Transverse colon (tissue), 4 donors: ENCODE measurements around the gene SCAI. TPM values are rescaled to one million over a fixed set of nuclear protein-coding genes. Genes with fewer than 3 reads are reported as not detected.

Experiments used
- DNase-seq: peaks from one replicate; pipeline ENCODE4 v3.0.0-alpha.2; 2019
- H3K27ac ChIP-seq, 4 donors: fragments of 200-600 bp; sonication (generic); 2 replicates each; pipeline ENCODE4 v1.5.1; 2016 to 2018; ENCODE audit warnings: inconsistent platforms in 4 of 4
- H3K27me3 ChIP-seq: fragments of 200-600 bp; sonication (generic); 2 replicates; pipeline ENCODE4 v1.5.1; 2017; ENCODE audit warnings: inconsistent platforms
- H3K36me3 ChIP-seq, 4 donors: fragments of 200-600 bp; sonication (generic); 2 replicates each; pipeline ENCODE4 v1.5.1; 2017 to 2019; ENCODE audit warnings: inconsistent platforms in 4 of 4
- H3K4me1 ChIP-seq, 4 donors: fragments of 200-600 bp; sonication (generic); 2 replicates each; pipeline ENCODE4 v1.5.1; 2017 to 2020; ENCODE audit warnings: inconsistent platforms in 4 of 4
- H3K4me3 ChIP-seq, 4 donors: fragments of 200-600 bp; sonication (generic); 1 replicate in 1 of 4; 2 replicates in 3 of 4; pipeline versions ENCODE4 v1.5.1 to v1.6.1; 2017 to 2019; ENCODE audit warnings: inconsistent platforms in 4 of 4
- H3K9me3 ChIP-seq, 2 donors: fragments of 200-600 bp; sonication (generic); 2 replicates each; pipeline ENCODE4 v1.5.1; 2017 to 2019; ENCODE audit warnings: inconsistent platforms in 2 of 2
- CTCF ChIP-seq, 5 experiments: fragments of 200-600 bp in 3 of 5; fragments of 450-650 bp in 2 of 5; sonication (generic) in 3 of 5; IDR thresholded peaks; 1 replicate in 2 of 5; 2 replicates in 3 of 5; pipeline ENCODE4 v1.5.1; 2016 to 2017; ENCODE audit warnings: antibody characterized with exemption in 5 of 5, inconsistent platforms in 3 of 5, mild to moderate bottlenecking in 2 of 5, moderate library complexity in 1 of 5
- EP300 ChIP-seq: sonication (generic); formaldehyde crosslinking; IDR thresholded peaks from one replicate; pipeline ENCODE4 v1.6.1; 2017; ENCODE audit warnings: antibody characterized with exemption, low read depth
- POLR2A ChIP-seq: fragments of 450-650 bp; IDR thresholded peaks from one replicate; pipeline ENCODE4 v1.6.1; 2016; ENCODE audit warnings: antibody characterized with exemption, mild to moderate bottlenecking, moderate library complexity
- POLR2AphosphoS5 ChIP-seq, 3 donors: sonication (generic); formaldehyde crosslinking; IDR thresholded peaks; one replicate each; pipeline ENCODE4 v1.6.1; 2016; ENCODE audit warnings: antibody characterized with exemption in 3 of 3
- WGBS, 2 donors: methylation state at CpG; one replicate each; pipeline ENCODE4 v1.1.5; 2018; ENCODE audit warnings: low coverage in 1 of 2; 5-methylcytosine and 5-hydroxymethylcytosine counted together
- in situ Hi-C, 4 donors: fragments of 200-750 bp; cut with MboI; loops; one replicate each; pipeline versions ENCODE4 v1.15.0 to v1.15.1; 2017; ENCODE audit warnings: low sequenced_read_pairs in 3 of 4, low pct_ligation_motif_present in 1 of 4, low pct_unique_long_range_greater_than_20kb in 1 of 4
- intact Hi-C: fragments of 100-400 bp; cut with DNase I; formaldehyde crosslinking; loops from one replicate; pipeline ENCODE4 v1.15.1; 2023; ENCODE audit warnings: low total_unique reads
- total RNA-seq, 4 donors: library from RNA; depleted of rRNA; stranded (reverse); fragments of >200 nt; gene quantifications; one replicate each; pipeline ENCODE4 v1.1.0, GENCODE V29; 2016

The SCAI gene
- total RNA-seq, 4 donors from 2014 or later, result 10.4 to 38.6 (median 13.2) TPM

- no peaks in the 10 kb centered on the region for H3K9me3 ChIP-seq
- intact Hi-C loops (no loop called here), in situ Hi-C loops (loop anchor here (10.0 to 25.0 kb wide), 6 partner anchors 181 to 371 kb away; partner anchors contain the start of genes OLFML2A (in 3 of the 4), GOLGA1 (in 2 of the 4) and NR6A1 (in 1 of the 4))
- TF ChIP-seq POLR2AphosphoS5 (IDR thresholded peaks at IDR 0.05) (no peak), EP300 (no peak)
- no peaks in the 10 kb centered on the region for H3K27me3 ChIP-seq
- H3K4me1 ChIP-seq, result peaks cover 0 to 22% (median 12%) of the 10 kb centered on the region in 4 donors
- peaks cover 0 to 13% (median 0%) of the 10 kb centered on the region in 4 donors for H3K36me3 ChIP-seq
- 78 to 85% methylated on average over 4 of the region's 4 CpGs for WGBS, 2 donors
- no peak for DNase-seq
- no peak overlapping the region for H3K27ac ChIP-seq
- no peak overlapping the region for H3K4me3 ChIP-seq
Measured at GRCh38 chr9:125145425-125145824, 2.1 kb upstream of the SCAI start.

- H3K9me3 ChIP-seq, result no peaks in the 10 kb centered on the region
- no peaks in the 10 kb centered on the region for H3K36me3 ChIP-seq
- H3K4me1 ChIP-seq, result peaks cover 0 to 21% (median 12%) of the 10 kb centered on the region in 4 donors
- peak overlapping the region; percentile 89 to 99 (median 93) for H3K4me3 ChIP-seq
- peak; percentile 11 for DNase-seq
- peak overlapping the region; percentile 83 to 90 (median 88) for H3K27ac ChIP-seq
- intact Hi-C loops (no loop called here), in situ Hi-C loops (loop anchor here (10.0 to 25.0 kb wide), 6 partner anchors 178 to 368 kb away; partner anchors contain the start of genes OLFML2A (in 3 of the 4), GOLGA1 (in 2 of the 4) and NR6A1 (in 1 of the 4))
- no peaks in the 10 kb centered on the region for H3K27me3 ChIP-seq
- TF ChIP-seq CTCF (IDR thresholded peaks at IDR 0.05), result no peak
- TF ChIP-seq POLR2A, result no peak
- TF ChIP-seq EP300, result no peak
- no peak for TF ChIP-seq POLR2AphosphoS5 (IDR thresholded peaks at IDR 0.05)
- 3 to 9% methylated on average over 8 to 39 of the region's 54 CpGs for WGBS, 2 donors
Measured at GRCh38 chr9:125142560-125143376, 560 bp downstream of the SCAI start.

GRCh38 chr9:125141751-125142150, 1.6 kb downstream of the SCAI start:
- DNase-seq, result no peak
- Histone ChIP-seq H3K27me3 (no peaks in the 10 kb centered on the region), H3K27ac (no peak overlapping the region), H3K4me3 (no peak overlapping the region), H3K36me3 (no peaks in the 10 kb centered on the region), H3K9me3 (no peaks in the 10 kb centered on the region), H3K4me1 (peaks cover 0 to 16% (median 12%) of the 10 kb centered on the region in 4 donors)
- in situ Hi-C loops (loop anchor here (10.0 to 25.0 kb wide), 6 partner anchors 177 to 367 kb away; partner anchors contain the start of genes OLFML2A (in 3 of the 4), GOLGA1 (in 2 of the 4) and NR6A1 (in 1 of the 4)), intact Hi-C loops (no loop called here)
- TF ChIP-seq EP300 (no peak), CTCF (IDR thresholded peaks at IDR 0.05) (no peak), POLR2AphosphoS5 (IDR thresholded peaks at IDR 0.05) (no peak), POLR2A (no peak)
- 83 to 88% methylated on average over 4 of the region's 4 CpGs for WGBS, 2 donors

- in situ Hi-C loops, result loop anchor here (10.0 to 25.0 kb wide), 6 partner anchors 176 to 366 kb away; partner anchors contain the start of genes OLFML2A (in 3 of the 4), GOLGA1 (in 2 of the 4) and NR6A1 (in 1 of the 4)
- H3K4me3 ChIP-seq, result no peak overlapping the region
- TF ChIP-seq POLR2A (no peak), CTCF (IDR thresholded peaks at IDR 0.05) (no peak), POLR2AphosphoS5 (IDR thresholded peaks at IDR 0.05) (no peak), EP300 (no peak)
- intact Hi-C loops, result no loop called here
- no peak for DNase-seq
- no peak overlapping the region for H3K27ac ChIP-seq
- H3K4me1 ChIP-seq, result peaks cover 0 to 13% (median 12%) of the 10 kb centered on the region in 4 donors
- H3K36me3 ChIP-seq, result no peaks in the 10 kb centered on the region
- H3K27me3 ChIP-seq, result no peaks in the 10 kb centered on the region
- H3K9me3 ChIP-seq, result no peaks in the 10 kb centered on the region
- WGBS, 2 donors, result 60 to 77% methylated on average over 1 to 3 of the region's 3 CpGs
Measured at GRCh38 chr9:125141251-125141650, 2.1 kb downstream of the SCAI start.
